HepG2 (cell line): ENCODE results near the gene SPAG7. TPM values are rescaled to one million over a fixed set of nuclear protein-coding genes. Genes with fewer than 3 reads are reported as not detected.

Experiments used
- GATAD1 ChIP-seq: IDR thresholded peaks from 2 replicates; pipeline ENCODE4 v1.6.1; 2016; ENCODE audit warnings: missing genetic modification reagents, missing compliant biosample characterization
- NFIB ChIP-seq: sonication (generic); formaldehyde crosslinking; IDR thresholded peaks from 2 replicates; pipeline ENCODE4 v1.9.0; 2021; ENCODE audit warnings: missing genetic modification reagents, mild to moderate bottlenecking, borderline replicate concordance
- POLR2G ChIP-seq: fragments of 200-400 bp; formaldehyde crosslinking; IDR thresholded peaks from 2 replicates; pipeline ENCODE4 v1.6.1; 2018; ENCODE audit warnings: mild to moderate bottlenecking, low read depth, low read length, moderate library complexity
- RELA ChIP-seq: sonication (generic); formaldehyde crosslinking; IDR thresholded peaks from 2 replicates; pipeline ENCODE4 v1.4.0; 2020; ENCODE audit warnings: missing genetic modification reagents
- TEAD2 ChIP-seq: sonication (generic); formaldehyde crosslinking; IDR thresholded peaks from 2 replicates; pipeline ENCODE4 v1.9.0; 2021; ENCODE audit warnings: missing genetic modification reagents
- ZBTB40 ChIP-seq, 2 experiments: fragments of 450-650 bp in 1 of 2; sonication (generic) in 1 of 2; formaldehyde crosslinking in 1 of 2; IDR thresholded peaks; 2 replicates each; pipeline versions ENCODE4 v1.6.1 to v1.8.0; 2016 to 2022; ENCODE audit warnings: antibody characterized with exemption in 1 of 2, mild to moderate bottlenecking in 1 of 2, missing genetic modification reagents in 1 of 2
- ZSCAN5A ChIP-seq: sonication (generic); formaldehyde crosslinking; IDR thresholded peaks from 2 replicates; pipeline ENCODE4 v1.8.0; 2022; ENCODE audit warnings: mild to moderate bottlenecking, missing genetic modification reagents, borderline replicate concordance
- polyA plus RNA-seq, 8 experiments: library from polyadenylated mRNA; depleted of rRNA in 3 of 8; stranded (reverse) in 7 of 8; unstranded in 1 of 8; fragments of >200 nt; fragmentation: Illumina TruSeq in 4 of 8; extraction: Trizol in 4 of 8; gene quantifications; 2 replicates each; pipeline versions ENCODE4 v1.2.1 to v1.2.3, GENCODE V29; 2011 to 2016; ENCODE audit warnings: low read depth in 4 of 8, missing spikeins in 1 of 8, mixed read lengths in 1 of 8; ENCODE audit not compliant: insufficient read depth in 1 of 8
- total RNA-seq, 5 experiments: library from RNA; depleted of rRNA; stranded (reverse); fragments of >200 nt; fragmentation: Illumina TruSeq; extraction: Trizol; gene quantifications; 2 replicates each; pipeline ENCODE4 v1.2.3, GENCODE V29; 2016; ENCODE audit warnings: low read depth in 1 of 5
- TF ChIP-seq, protein P1 (sequence below): sonication (generic); formaldehyde crosslinking; IDR thresholded peaks from 2 replicates; pipeline ENCODE4 v1.5.0; 2020; ENCODE audit warnings: missing genetic modification reagents
- TF ChIP-seq, protein P2 (sequence below): sonication (generic); formaldehyde crosslinking; IDR thresholded peaks from 2 replicates; pipeline ENCODE4 v1.5.0; 2020; ENCODE audit warnings: missing genetic modification reagents

The SPAG7 gene
- total and polyA plus RNA-seq, 2 of the 13 experiments (the other 11 are each of a cell fraction or from before 2014, with no cell fraction given), result 51.0 to 59.0 TPM

DNA sequence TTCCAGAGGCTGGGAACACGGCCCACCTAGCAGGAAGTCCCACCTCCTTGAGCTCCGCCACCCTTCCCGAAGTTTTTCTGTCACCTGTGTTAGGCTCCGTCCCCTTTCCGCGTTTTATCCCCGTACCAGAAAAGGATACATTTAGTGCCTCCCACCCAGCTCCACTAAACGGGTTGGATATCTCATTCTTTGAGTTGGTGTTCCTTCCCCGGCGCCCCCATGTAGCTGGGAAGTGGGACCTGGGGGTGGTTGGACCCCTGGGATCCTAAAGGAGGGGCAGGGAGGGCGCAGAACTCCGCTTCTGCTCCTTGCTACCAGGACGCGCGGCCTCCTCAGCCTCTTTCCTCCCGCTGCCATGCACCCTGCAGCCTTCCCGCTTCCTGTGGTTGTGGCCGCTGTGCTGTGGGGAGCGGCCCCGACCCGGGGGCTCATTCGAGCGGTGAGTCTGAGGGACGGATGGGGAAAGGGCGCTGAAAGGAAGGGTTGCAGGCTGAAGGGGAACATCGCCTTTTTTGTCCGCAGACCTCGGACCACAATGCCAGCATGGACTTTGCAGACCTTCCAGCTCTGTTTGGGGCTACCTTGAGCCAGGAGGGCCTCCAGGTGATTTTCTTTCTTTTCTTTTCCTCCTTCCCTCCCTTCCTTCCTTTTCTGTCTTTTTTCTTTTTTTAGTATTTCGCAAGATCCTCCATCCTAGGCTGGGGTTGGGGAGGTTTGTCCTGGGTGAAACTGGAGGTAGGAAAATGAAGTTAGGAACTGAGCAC, 26.9 kb downstream of the SPAG7 start (continued):
- TF ChIP-seq ZBTB40 (IDR thresholded peaks at IDR 0.05) (no peak; the same call in 1 of the 2 replicates), ZBTB40 (CRISPR knock-in tag; IDR thresholded peaks at IDR 0.05) (no peak), ZSCAN5A (CRISPR knock-in tag) (no peak), RELA (CRISPR knock-in tag) (no peak), NFIB (CRISPR knock-in tag) (no peak), GATAD1 (peak; percentile 79; the same call in 1 of the 2 replicates), TEAD2 (CRISPR knock-in tag) (no peak), POLR2G (peak; percentile 6)
- TF ChIP-seq, protein P1, sequence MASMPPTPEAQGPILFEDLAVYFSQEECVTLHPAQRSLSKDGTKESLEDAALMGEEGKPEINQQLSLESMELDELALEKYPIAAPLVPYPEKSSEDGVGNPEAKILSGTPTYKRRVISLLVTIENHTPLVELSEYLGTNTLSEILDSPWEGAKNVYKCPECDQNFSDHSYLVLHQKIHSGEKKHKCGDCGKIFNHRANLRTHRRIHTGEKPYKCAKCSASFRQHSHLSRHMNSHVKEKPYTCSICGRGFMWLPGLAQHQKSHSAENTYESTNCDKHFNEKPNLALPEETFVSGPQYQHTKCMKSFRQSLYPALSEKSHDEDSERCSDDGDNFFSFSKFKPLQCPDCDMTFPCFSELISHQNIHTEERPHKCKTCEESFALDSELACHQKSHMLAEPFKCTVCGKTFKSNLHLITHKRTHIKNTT (CRISPR knock-in tag), result no peak
- TF ChIP-seq, protein P2, sequence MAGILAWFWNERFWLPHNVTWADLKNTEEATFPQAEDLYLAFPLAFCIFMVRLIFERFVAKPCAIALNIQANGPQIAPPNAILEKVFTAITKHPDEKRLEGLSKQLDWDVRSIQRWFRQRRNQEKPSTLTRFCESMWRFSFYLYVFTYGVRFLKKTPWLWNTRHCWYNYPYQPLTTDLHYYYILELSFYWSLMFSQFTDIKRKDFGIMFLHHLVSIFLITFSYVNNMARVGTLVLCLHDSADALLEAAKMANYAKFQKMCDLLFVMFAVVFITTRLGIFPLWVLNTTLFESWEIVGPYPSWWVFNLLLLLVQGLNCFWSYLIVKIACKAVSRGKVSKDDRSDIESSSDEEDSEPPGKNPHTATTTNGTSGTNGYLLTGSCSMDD, result no peak
